GM23338 (cell line): Measurements from ENCODE around the gene CACNA1A. TPM values are rescaled to one million over a fixed set of nuclear protein-coding genes. Genes with fewer than 3 reads are reported as not detected.

ENCODE experiments used
- ATAC-seq: fragments of 200-7000 bp; cut with Tn5 transposase; 3 replicates; pipeline ENCODE4 v1.9.1; 2020
- DNase-seq: peaks from one replicate; pipeline ENCODE4 v3.0.0-alpha.2; 2015; ENCODE audit warnings: low spot score
- H2AFZ ChIP-seq: fragments of 200-600 bp; sonication (generic); 2 replicates; pipeline ENCODE4 v1.8.0; 2016; ENCODE audit warnings: antibody characterized with exemption, mild to moderate bottlenecking, moderate library complexity
- H3F3A ChIP-seq: fragments of 200-600 bp; sonication (generic); replicated peaks from 2 replicates; pipeline ENCODE4 v1.8.0; 2017; ENCODE audit warnings: antibody characterized with exemption, mixed run types, low read depth
- H3K27ac ChIP-seq: fragments of 200-600 bp; sonication (generic); 2 replicates; pipeline ENCODE4 v1.6.1; 2016; ENCODE audit warnings: low read depth
- H3K27me3 ChIP-seq: fragments of 200-600 bp; sonication (generic); 2 replicates; pipeline ENCODE4 v1.8.0; 2016; ENCODE audit warnings: mild to moderate bottlenecking, mixed run types, moderate library complexity; ENCODE audit not compliant: insufficient read depth
- H3K36me3 ChIP-seq: fragments of 200-600 bp; sonication (generic); 2 replicates; pipeline ENCODE4 v1.8.0; 2016; ENCODE audit warnings: mild to moderate bottlenecking; ENCODE audit not compliant: insufficient read depth
- H3K4me1 ChIP-seq: fragments of 200-600 bp; sonication (generic); 2 replicates; pipeline ENCODE4 v1.8.0; 2016; ENCODE audit warnings: mild to moderate bottlenecking, moderate library complexity; ENCODE audit not compliant: insufficient read depth
- H3K4me2 ChIP-seq: fragments of 200-600 bp; sonication (generic); 2 replicates; pipeline ENCODE4 v1.7.1; 2017; ENCODE audit warnings: mixed run types
- H3K4me3 ChIP-seq: fragments of 200-600 bp; sonication (generic); 2 replicates; pipeline ENCODE4 v1.6.1; 2016; ENCODE audit warnings: mixed run types
- H3K79me2 ChIP-seq: fragments of 200-600 bp; sonication (generic); replicated peaks from 2 replicates; pipeline ENCODE4 v1.8.0; 2017; ENCODE audit warnings: mild to moderate bottlenecking; ENCODE audit not compliant: insufficient read depth
- H3K9me2 ChIP-seq: fragments of 200-600 bp; sonication (generic); 2 replicates; pipeline ENCODE4 v1.8.0; 2017; ENCODE audit not compliant: insufficient read depth
- H4K20me1 ChIP-seq: fragments of 200-600 bp; sonication (generic); replicated peaks from 2 replicates; pipeline ENCODE4 v1.8.0; 2017; ENCODE audit warnings: mild to moderate bottlenecking; ENCODE audit not compliant: insufficient read depth
- H3K27ac Mint-ChIP-seq: 2 replicates; pipeline ENCODE4 v1.8.0; 2020; ENCODE audit warnings: inconsistent platforms, mild to moderate bottlenecking, moderate library complexity, mixed read lengths
- H3K27me3 Mint-ChIP-seq: 3 replicates; pipeline ENCODE4 v1.8.0; 2022; ENCODE audit warnings: low read depth, mild to moderate bottlenecking, moderate library complexity, mixed read lengths, inconsistent platforms; ENCODE audit not compliant: insufficient read depth, poor library complexity
- H3K36me3 Mint-ChIP-seq: 3 replicates; pipeline ENCODE4 v1.8.0; 2021; ENCODE audit warnings: low read depth, mild to moderate bottlenecking, inconsistent platforms, moderate library complexity, mixed read lengths
- H3K4me1 Mint-ChIP-seq: 3 replicates; pipeline ENCODE4 v1.8.0; 2020; ENCODE audit warnings: mild to moderate bottlenecking, inconsistent platforms, mixed read lengths
- H3K4me3 Mint-ChIP-seq: 3 replicates; pipeline ENCODE4 v1.8.0; 2021; ENCODE audit warnings: moderate library complexity, mild to moderate bottlenecking, inconsistent platforms, mixed read lengths
- H3K9me3 Mint-ChIP-seq: 3 replicates; pipeline ENCODE4 v1.8.0; 2020; ENCODE audit warnings: moderate library complexity, mild to moderate bottlenecking, inconsistent platforms, mixed read lengths
- CREB1 ChIP-seq: fragments of 250-450 bp; sonication (Bioruptor Pico); IDR thresholded peaks from 2 replicates; pipeline ENCODE4 v1.5.0; 2020; ENCODE audit warnings: low read depth, mild to moderate bottlenecking, moderate library complexity
- CTCF ChIP-seq, 2 experiments: fragments of 200-600 bp in 1 of 2; sonication (generic) in 1 of 2; conservative IDR thresholded peaks; 2 replicates each; pipeline versions ENCODE4 v1.5.1 to v1.6.1; 2016 to 2017; ENCODE audit warnings: antibody characterized with exemption in 2 of 2, low read depth in 2 of 2, mild to moderate bottlenecking in 2 of 2, moderate library complexity in 1 of 2
- EZH2 ChIP-seq: fragments of 200-600 bp; sonication (generic); IDR thresholded peaks from one replicate; pipeline ENCODE4 v1.8.0; 2017; ENCODE audit warnings: antibody characterized with exemption, mild to moderate bottlenecking, low read depth; ENCODE audit not compliant: unreplicated experiment
- EZH2phosphoT487 ChIP-seq: fragments of 200-600 bp; sonication (generic); IDR thresholded peaks from one replicate; pipeline ENCODE4 v1.8.1; 2018; ENCODE audit warnings: antibody characterized with exemption; ENCODE audit not compliant: unreplicated experiment
- NANOG ChIP-seq: IDR thresholded peaks from 2 replicates; pipeline ENCODE4 v1.6.1; 2016; ENCODE audit warnings: antibody characterized with exemption, borderline replicate concordance
- POLR2AphosphoS5 ChIP-seq: IDR thresholded peaks from 2 replicates; pipeline ENCODE4 v1.6.1; 2016; ENCODE audit warnings: antibody characterized with exemption, low read depth
- STAT1 ChIP-seq: IDR thresholded peaks from one replicate; pipeline ENCODE4 v1.6.1; 2016; ENCODE audit warnings: antibody characterized with exemption; ENCODE audit not compliant: unreplicated experiment
- ZNF114 ChIP-seq: fragments of 250-450 bp; sonication (Bioruptor Pico); IDR thresholded peaks from 2 replicates; pipeline ENCODE4 v1.5.0; 2020; ENCODE audit warnings: mild to moderate bottlenecking, moderate library complexity
- ZNF331 ChIP-seq: fragments of 250-450 bp; sonication (Bioruptor Pico); IDR thresholded peaks from 2 replicates; pipeline ENCODE4 v1.5.0; 2020; ENCODE audit warnings: low read depth, mild to moderate bottlenecking, moderate library complexity
- polyA plus RNA-seq: library from polyadenylated mRNA; unstranded; fragments of >200 nt; fragmentation: Nextera tagmentation; extraction: Ambion mirVana; gene quantifications from 2 replicates; pipeline ENCODE4 v1.2.1, GENCODE V29; 2016
- total RNA-seq: library from RNA; depleted of rRNA; stranded (reverse); fragments of >200 nt; shearing (Covaris generic); gene quantifications from 2 replicates; pipeline ENCODE4 v1.2.3, GENCODE V29; 2014
- TF ChIP-seq, protein P1 (sequence below): fragments of 250-450 bp; sonication (Bioruptor Pico); IDR thresholded peaks from 2 replicates; pipeline ENCODE4 v1.5.0; 2020; ENCODE audit warnings: mild to moderate bottlenecking, moderate library complexity

CACNA1A gene
- total and polyA plus RNA-seq, 2 experiments from 2014 or later = 7.4 to 20.3 TPM

DNA sequence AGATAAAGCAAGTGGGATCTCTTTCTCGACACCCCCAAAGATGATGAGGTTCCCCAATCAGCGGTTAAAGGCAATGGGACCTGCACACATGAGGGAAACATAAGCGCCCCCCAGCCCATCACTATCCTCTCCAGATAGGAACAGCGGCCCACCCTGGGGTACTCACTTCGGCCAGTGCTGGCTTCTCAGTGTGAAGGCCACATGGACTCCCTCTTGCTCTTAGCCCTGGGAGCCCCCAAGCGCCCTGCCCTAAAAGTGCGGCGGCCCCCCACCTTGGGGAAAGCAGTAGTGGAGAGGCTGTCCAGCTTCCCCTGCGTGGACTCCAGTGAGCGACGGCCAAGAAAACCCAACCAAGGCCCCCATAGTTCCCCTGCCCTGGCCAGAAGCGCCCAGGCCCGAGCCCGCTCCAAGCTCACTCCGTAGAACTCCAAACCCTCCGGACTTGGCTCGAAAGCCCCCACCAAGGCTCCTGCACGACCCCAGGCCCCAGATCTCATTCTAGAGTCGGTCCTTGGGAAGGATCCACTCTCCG, 1.0 kb downstream of the CACNA1A start:
- Histone ChIP-seq H3K79me2 (peaks cover 10% of the 10 kb centered on the region; the same call in 1 of the 2 replicates), H4K20me1 (peaks cover 17% of the 10 kb centered on the region), H3K9me2 (no peaks in the 10 kb centered on the region), H3K27me3 (peaks cover 30% of the 10 kb centered on the region), H3K36me3 (0 out of 2 replicates have a peak, but pooled peaks cover 3% of the 10 kb centered on the region), H3K27ac (no peak overlapping the region), H2AFZ (peak overlapping the region; percentile 88), H3K4me3 (peak overlapping the region; percentile 96), H3K4me1 (peaks cover 19% of the 10 kb centered on the region), H3K4me2 (peak overlapping the region; percentile 91), H3F3A (no peaks in the 10 kb centered on the region)
- ATAC-seq = peak; percentile 36
- Mint-ChIP-seq H3K4me3 (peak overlapping the region; percentile 87), H3K4me1 (peaks cover 29% of the 10 kb centered on the region), H3K27me3 (peaks cover 21% of the 10 kb centered on the region), H3K27ac (peak overlapping the region; percentile 83; the same call in 1 of the 2 replicates), H3K9me3 (no peaks in the 10 kb centered on the region), H3K36me3 (peaks cover 20% of the 10 kb centered on the region; the same call in 2 of the 3 replicates)
- DNase-seq = no peak
- TF ChIP-seq NANOG (no peak), CTCF (conservative IDR thresholded peaks at IDR 0.05; ENCODE audit: low read depth in 2 of 2) (peak in 1 of 2 experiments; percentile 14; a peak in 1 of 4 replicates)

GRCh38 chr19:13503570-13504235, 2.6 kb downstream of the CACNA1A start:
- Mint-ChIP-seq H3K27me3 (peaks cover 21% of the 10 kb centered on the region), H3K27ac (no peak overlapping the region), H3K9me3 (no peaks in the 10 kb centered on the region), H3K4me3 (peak overlapping the region; percentile 87; the same call in 1 of the 3 replicates), H3K4me1 (peaks cover 33% of the 10 kb centered on the region), H3K36me3 (peaks cover 21% of the 10 kb centered on the region; the same call in 2 of the 3 replicates)
- DNase-seq (no peak), ATAC-seq (no peak)
- Histone ChIP-seq H3K4me1 (peaks cover 19% of the 10 kb centered on the region), H3K9me2 (no peaks in the 10 kb centered on the region), H3F3A (no peaks in the 10 kb centered on the region), H4K20me1 (peaks cover 17% of the 10 kb centered on the region), H3K4me3 (peak overlapping the region; percentile 96; the same call in 1 of the 2 replicates), H3K79me2 (peaks cover 10% of the 10 kb centered on the region; the same call in 1 of the 2 replicates), H3K27ac (no peak overlapping the region), H3K27me3 (peaks cover 22% of the 10 kb centered on the region), H2AFZ (no peak overlapping the region), H3K4me2 (peak overlapping the region; percentile 91), H3K36me3 (0 out of 2 replicates have a peak, but pooled peaks cover 3% of the 10 kb centered on the region)
- TF ChIP-seq ZNF114 (CRISPR knock-in tag) (no peak), CREB1 (CRISPR knock-in tag) (no peak), EZH2 (no peak), STAT1 (no peak), POLR2AphosphoS5 (no peak), CTCF (conservative IDR thresholded peaks at IDR 0.05; ENCODE audit: low read depth in 2 of 2) (no peak), EZH2phosphoT487 (no peak), ZNF331 (CRISPR knock-in tag) (no peak)
- TF ChIP-seq, protein P1, sequence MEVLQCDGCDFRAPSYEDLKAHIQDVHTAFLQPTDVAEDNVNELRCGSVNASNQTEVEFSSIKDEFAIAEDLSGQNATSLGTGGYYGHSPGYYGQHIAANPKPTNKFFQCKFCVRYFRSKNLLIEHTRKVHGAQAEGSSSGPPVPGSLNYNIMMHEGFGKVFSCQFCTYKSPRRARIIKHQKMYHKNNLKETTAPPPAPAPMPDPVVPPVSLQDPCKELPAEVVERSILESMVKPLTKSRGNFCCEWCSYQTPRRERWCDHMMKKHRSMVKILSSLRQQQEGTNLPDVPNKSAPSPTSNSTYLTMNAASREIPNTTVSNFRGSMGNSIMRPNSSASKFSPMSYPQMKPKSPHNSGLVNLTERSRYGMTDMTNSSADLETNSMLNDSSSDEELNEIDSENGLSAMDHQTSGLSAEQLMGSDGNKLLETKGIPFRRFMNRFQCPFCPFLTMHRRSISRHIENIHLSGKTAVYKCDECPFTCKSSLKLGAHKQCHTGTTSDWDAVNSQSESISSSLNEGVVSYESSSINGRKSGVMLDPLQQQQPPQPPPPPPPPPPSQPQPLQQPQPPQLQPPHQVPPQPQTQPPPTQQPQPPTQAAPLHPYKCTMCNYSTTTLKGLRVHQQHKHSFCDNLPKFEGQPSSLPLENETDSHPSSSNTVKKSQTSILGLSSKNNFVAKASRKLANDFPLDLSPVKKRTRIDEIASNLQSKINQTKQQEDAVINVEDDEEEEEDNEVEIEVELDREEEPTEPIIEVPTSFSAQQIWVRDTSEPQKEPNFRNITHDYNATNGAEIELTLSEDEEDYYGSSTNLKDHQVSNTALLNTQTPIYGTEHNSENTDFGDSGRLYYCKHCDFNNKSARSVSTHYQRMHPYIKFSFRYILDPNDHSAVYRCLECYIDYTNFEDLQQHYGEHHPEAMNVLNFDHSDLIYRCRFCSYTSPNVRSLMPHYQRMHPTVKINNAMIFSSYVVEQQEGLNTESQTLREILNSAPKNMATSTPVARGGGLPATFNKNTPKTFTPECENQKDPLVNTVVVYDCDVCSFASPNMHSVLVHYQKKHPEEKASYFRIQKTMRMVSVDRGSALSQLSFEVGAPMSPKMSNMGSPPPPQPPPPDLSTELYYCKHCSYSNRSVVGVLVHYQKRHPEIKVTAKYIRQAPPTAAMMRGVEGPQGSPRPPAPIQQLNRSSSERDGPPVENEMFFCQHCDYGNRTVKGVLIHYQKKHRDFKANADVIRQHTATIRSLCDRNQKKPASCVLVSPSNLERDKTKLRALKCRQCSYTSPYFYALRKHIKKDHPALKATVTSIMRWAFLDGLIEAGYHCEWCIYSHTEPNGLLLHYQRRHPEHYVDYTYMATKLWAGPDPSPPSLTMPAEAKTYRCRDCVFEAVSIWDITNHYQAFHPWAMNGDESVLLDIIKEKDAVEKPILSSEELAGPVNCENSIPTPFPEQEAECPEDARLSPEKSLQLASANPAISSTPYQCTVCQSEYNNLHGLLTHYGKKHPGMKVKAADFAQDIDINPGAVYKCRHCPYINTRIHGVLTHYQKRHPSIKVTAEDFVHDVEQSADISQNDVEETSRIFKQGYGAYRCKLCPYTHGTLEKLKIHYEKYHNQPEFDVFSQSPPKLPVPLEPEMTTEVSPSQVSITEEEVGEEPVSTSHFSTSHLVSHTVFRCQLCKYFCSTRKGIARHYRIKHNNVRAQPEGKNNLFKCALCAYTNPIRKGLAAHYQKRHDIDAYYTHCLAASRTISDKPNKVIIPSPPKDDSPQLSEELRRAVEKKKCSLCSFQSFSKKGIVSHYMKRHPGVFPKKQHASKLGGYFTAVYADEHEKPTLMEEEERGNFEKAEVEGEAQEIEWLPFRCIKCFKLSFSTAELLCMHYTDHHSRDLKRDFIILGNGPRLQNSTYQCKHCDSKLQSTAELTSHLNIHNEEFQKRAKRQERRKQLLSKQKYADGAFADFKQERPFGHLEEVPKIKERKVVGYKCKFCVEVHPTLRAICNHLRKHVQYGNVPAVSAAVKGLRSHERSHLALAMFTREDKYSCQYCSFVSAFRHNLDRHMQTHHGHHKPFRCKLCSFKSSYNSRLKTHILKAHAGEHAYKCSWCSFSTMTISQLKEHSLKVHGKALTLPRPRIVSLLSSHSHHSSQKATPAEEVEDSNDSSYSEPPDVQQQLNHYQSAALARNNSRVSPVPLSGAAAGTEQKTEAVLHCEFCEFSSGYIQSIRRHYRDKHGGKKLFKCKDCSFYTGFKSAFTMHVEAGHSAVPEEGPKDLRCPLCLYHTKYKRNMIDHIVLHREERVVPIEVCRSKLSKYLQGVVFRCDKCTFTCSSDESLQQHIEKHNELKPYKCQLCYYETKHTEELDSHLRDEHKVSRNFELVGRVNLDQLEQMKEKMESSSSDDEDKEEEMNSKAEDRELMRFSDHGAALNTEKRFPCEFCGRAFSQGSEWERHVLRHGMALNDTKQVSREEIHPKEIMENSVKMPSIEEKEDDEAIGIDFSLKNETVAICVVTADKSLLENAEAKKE (CRISPR knock-in tag) = no peak
